Fibroblast of lung (primary cell): Measurements from ENCODE around the gene ZNF22. TPM values are rescaled to one million over a fixed set of nuclear protein-coding genes. Genes with fewer than 3 reads are reported as not detected.

ENCODE experiments used
- DNase-seq, 2 donors: peaks; one replicate each; pipeline versions ENCODE4 v3.0.0 to v3.0.0-alpha.2; 2010; ENCODE audit warnings: low read depth in 2 of 2
- H2AFZ ChIP-seq: 2 replicates; pipeline ENCODE4 v1.5.1; 2012; ENCODE audit warnings: low read length, control low read depth, inconsistent platforms
- H3K27ac ChIP-seq: 2 replicates; pipeline ENCODE4 v1.5.1; 2011; ENCODE audit warnings: low read length, control low read depth; ENCODE audit not compliant: insufficient read depth
- H3K27me3 ChIP-seq: 2 replicates; pipeline ENCODE4 v1.5.1; 2011; ENCODE audit warnings: mild to moderate bottlenecking, low read length; ENCODE audit not compliant: control insufficient read depth, insufficient read depth
- H3K36me3 ChIP-seq: 2 replicates; pipeline ENCODE4 v1.5.1; 2011; ENCODE audit warnings: low read length; ENCODE audit not compliant: control insufficient read depth, insufficient read depth
- H3K4me1 ChIP-seq: 2 replicates; pipeline ENCODE4 v1.5.1; 2011; ENCODE audit warnings: low read length; ENCODE audit not compliant: control insufficient read depth, insufficient read depth; ENCODE audit errors: extremely low read depth
- H3K4me2 ChIP-seq: 2 replicates; pipeline ENCODE4 v1.5.1; 2011; ENCODE audit warnings: low read length, control low read depth; ENCODE audit not compliant: insufficient read depth; ENCODE audit errors: extremely low read depth
- H3K4me3 ChIP-seq, 4 experiments: fragments of 200-600 bp in 1 of 4; sonication (generic) in 1 of 4; replicated peaks in 1 of 4; 2 replicates each; pipeline ENCODE4 v1.5.1; 2011 to 2016; ENCODE audit warnings: low read length in 4 of 4, low read depth in 3 of 4, mild to moderate bottlenecking in 3 of 4, control low read depth in 2 of 4, inconsistent platforms in 1 of 4, mixed read lengths in 1 of 4; ENCODE audit not compliant: insufficient read depth in 1 of 4; ENCODE audit errors: control extremely low read depth in 1 of 4
- H3K79me2 ChIP-seq: 2 replicates; pipeline ENCODE4 v1.5.1; 2012; ENCODE audit warnings: mild to moderate bottlenecking, low read length, inconsistent platforms; ENCODE audit not compliant: control insufficient read depth, insufficient read depth
- H3K9ac ChIP-seq: 2 replicates; pipeline ENCODE4 v1.5.1; 2011; ENCODE audit warnings: mild to moderate bottlenecking, low read length, control low read depth; ENCODE audit not compliant: insufficient read depth
- H3K9me3 ChIP-seq: 2 replicates; pipeline ENCODE4 v1.5.1; 2012; ENCODE audit warnings: low read depth, low read length; ENCODE audit not compliant: control insufficient read depth, insufficient read depth
- H4K20me1 ChIP-seq: 2 replicates; pipeline ENCODE4 v1.5.1; 2011; ENCODE audit warnings: low read length; ENCODE audit not compliant: control insufficient read depth, insufficient read depth; ENCODE audit errors: extremely low read depth
- EZH2 ChIP-seq: IDR thresholded peaks from 2 replicates; pipeline ENCODE4 v1.5.1; 2012; ENCODE audit warnings: low read length, control low read depth, mild to moderate bottlenecking; ENCODE audit errors: missing control alignments
- polyA plus RNA-seq, 2 donors: library from polyadenylated mRNA; depleted of rRNA in 1 of 2; stranded (reverse) in 1 of 2; unstranded in 1 of 2; fragments of >200 nt; gene quantifications; 2 replicates each; pipeline ENCODE4 v1.2.1, GENCODE V29; 2011 to 2012; ENCODE audit warnings: missing spikeins in 1 of 2
- total RNA-seq: library from RNA; depleted of rRNA; stranded (reverse); fragments of >200 nt; gene quantifications from 2 replicates; pipeline ENCODE4 v1.2.1, GENCODE V29; 2014
- TF ChIP-seq, protein P1 (sequence below), 2 donors: IDR thresholded peaks in 1 of 2; conservative IDR thresholded peaks in 1 of 2; 1 replicate in 1 of 2; 2 replicates in 1 of 2; pipeline ENCODE4 v1.5.1; 2011 to 2012; ENCODE audit warnings: low read length in 2 of 2, control low read depth in 1 of 2, inconsistent platforms in 1 of 2, low read depth in 1 of 2, mild to moderate bottlenecking in 1 of 2

Gene ZNF22
- total and polyA plus RNA-seq, 2 donors (not counting 1 experiment from before 2014, with no cell fraction given): 16.0 to 23.0 TPM

DNA sequence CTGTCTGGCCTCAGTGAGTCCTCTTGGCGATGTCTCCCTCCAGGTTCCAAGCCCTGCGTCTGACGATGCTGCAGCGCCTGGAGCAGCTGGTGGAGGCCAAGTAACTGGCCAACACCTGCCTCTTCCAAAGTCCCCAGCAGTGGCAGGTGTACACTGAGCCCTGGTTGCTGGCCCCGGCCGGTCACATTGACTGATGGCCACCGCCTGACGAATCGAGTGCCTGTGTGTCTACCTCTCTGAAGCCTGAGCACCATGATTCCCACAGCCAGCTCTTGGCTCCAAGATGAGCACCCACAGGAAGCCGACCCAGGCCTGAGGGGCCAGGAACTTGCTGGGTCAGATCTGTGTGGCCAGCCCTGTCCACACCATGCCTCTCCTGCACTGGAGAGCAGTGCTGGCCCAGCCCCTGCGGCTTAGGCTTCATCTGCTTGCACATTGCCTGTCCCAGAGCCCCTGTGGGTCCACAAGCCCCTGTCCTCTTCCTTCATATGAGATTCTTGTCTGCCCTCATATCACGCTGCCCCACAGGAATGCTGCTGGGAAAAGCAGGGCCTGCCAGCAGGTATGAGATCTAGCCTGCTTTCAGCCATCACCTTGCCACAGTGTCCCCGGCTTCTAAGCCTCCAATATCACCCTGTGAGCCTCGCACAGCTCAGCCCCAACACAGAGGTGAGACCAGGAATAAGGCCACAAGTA, 7.3 kb upstream of the ZNF22 start:
- TF ChIP-seq, protein P1, sequence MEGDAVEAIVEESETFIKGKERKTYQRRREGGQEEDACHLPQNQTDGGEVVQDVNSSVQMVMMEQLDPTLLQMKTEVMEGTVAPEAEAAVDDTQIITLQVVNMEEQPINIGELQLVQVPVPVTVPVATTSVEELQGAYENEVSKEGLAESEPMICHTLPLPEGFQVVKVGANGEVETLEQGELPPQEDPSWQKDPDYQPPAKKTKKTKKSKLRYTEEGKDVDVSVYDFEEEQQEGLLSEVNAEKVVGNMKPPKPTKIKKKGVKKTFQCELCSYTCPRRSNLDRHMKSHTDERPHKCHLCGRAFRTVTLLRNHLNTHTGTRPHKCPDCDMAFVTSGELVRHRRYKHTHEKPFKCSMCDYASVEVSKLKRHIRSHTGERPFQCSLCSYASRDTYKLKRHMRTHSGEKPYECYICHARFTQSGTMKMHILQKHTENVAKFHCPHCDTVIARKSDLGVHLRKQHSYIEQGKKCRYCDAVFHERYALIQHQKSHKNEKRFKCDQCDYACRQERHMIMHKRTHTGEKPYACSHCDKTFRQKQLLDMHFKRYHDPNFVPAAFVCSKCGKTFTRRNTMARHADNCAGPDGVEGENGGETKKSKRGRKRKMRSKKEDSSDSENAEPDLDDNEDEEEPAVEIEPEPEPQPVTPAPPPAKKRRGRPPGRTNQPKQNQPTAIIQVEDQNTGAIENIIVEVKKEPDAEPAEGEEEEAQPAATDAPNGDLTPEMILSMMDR (conservative IDR thresholded peaks at IDR 0.05 in 1 of 2, IDR thresholded peaks at IDR 0.05 in 1 of 2; ENCODE audit: low read depth in 1 of 2, low read length in 2 of 2): no peak
- TF ChIP-seq EZH2: no peak
- Histone ChIP-seq H2AFZ (no peak overlapping the region), H3K27me3 (no peaks in the 10 kb centered on the region), H3K9ac (no peak overlapping the region), H3K4me3 (no peak overlapping the region), H3K27ac (peak overlapping the region; percentile 3), H3K79me2 (no peaks in the 10 kb centered on the region), H3K9me3 (no peaks in the 10 kb centered on the region), H3K36me3 (no peaks in the 10 kb centered on the region), H3K4me1 (peaks cover 24% of the 10 kb centered on the region), H3K4me2 (no peak overlapping the region), H4K20me1 (no peaks in the 10 kb centered on the region)
- DNase-seq: no peak

DNA sequence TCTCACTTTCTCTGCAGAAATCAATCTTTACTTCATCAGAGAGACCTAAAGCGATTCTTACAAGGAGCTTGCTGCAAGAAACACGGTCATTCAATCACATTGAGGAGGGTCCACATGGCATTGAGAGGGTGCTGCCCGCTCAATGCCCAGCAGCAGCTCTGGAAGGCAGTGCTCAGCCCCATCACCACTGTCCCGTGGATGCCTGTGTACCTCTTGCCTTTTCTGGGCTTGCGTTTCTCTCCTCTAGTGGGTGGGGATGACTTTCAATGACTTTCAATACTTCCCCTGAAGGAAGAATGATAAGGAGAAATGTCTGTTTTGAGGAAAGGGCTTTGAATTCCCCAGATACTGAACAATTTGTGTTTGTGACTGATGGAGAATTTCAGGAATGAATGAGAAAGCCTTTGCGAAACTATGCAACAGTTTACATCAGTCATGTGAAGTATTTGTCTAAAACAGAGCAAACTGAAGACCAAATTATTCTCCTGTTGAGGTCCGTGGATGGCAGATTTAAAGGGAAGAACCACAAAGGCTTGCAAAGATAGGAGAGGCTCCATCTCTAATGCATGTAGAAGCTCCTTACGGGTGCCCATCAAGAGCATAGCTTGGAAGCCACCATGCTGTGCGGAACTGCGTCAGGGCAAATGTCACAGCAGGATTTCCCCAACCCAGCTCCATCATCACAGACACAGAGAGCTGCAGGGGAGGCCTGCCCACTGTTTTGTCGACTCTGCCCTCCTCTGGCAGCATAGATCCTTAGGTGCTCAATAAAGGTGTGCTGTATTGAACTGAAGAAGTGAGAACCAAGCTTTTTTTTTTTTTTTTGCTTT, 6.6 kb upstream of the ZNF22 start:
- H3K9ac ChIP-seq: no peak overlapping the region
- no peaks in the 10 kb centered on the region for H3K9me3 ChIP-seq
- H3K4me3 ChIP-seq: no peak overlapping the region
- no peaks in the 10 kb centered on the region for H3K36me3 ChIP-seq
- no peak overlapping the region for H2AFZ ChIP-seq
- H3K79me2 ChIP-seq: no peaks in the 10 kb centered on the region
- peak overlapping the region; percentile 3 for H3K27ac ChIP-seq
- H3K27me3 ChIP-seq: no peaks in the 10 kb centered on the region
- TF ChIP-seq, protein P1 (conservative IDR thresholded peaks at IDR 0.05 in 1 of 2, IDR thresholded peaks at IDR 0.05 in 1 of 2; ENCODE audit: low read depth in 1 of 2, low read length in 2 of 2): no peak
- TF ChIP-seq EZH2: no peak
- H3K4me2 ChIP-seq: no peak overlapping the region
- peak; percentile 61 to 66 for DNase-seq
- H3K4me1 ChIP-seq: peaks cover 24% of the 10 kb centered on the region
- H4K20me1 ChIP-seq: no peaks in the 10 kb centered on the region

DNA sequence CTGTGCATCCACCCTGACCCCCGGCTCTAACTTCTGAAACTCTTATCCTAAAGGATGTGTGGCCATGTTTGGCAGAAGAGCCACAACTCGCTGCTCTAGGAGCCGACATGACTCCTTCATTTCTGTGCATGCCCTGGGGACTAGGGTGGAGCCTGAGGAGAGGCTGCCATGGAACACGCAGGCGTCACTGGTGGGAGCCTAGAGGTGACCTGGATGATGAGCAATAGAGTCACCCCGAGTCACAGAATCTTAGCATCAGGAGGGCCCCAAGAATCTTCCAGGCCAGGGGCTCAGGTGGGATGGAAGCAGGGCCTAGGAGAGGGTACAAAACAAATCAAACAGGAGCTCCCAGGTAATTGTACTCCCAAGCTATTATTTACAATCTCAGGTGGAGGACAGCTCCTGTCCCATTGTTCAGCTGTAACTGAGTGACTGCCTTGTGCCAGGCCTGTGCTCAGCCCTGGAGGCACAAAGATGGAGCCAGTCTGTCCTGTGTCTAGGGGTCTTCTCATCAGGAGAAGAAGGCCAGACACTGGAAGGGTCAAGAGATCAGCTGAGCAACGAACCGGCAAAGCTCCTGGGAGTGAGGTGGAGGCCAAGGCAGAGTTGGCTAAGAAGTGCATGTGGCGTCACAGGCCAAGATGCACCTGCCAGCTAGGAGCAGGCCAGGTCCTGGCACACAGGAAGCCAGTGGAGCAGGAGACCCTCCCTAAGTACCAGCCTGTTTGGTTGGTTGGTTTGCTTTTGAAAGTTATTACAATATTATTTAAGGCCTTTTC, 5.8 kb upstream of the ZNF22 start:
- Histone ChIP-seq H3K9me3 (no peaks in the 10 kb centered on the region), H3K4me1 (peaks cover 24% of the 10 kb centered on the region), H3K79me2 (no peaks in the 10 kb centered on the region), H4K20me1 (no peaks in the 10 kb centered on the region), H3K9ac (no peak overlapping the region), H3K4me2 (no peak overlapping the region), H3K4me3 (no peak overlapping the region), H2AFZ (no peak overlapping the region), H3K36me3 (no peaks in the 10 kb centered on the region), H3K27me3 (no peaks in the 10 kb centered on the region), H3K27ac (no peak overlapping the region)
- no peak for DNase-seq
- TF ChIP-seq, protein P1 (conservative IDR thresholded peaks at IDR 0.05 in 1 of 2, IDR thresholded peaks at IDR 0.05 in 1 of 2; ENCODE audit: low read depth in 1 of 2, low read length in 2 of 2): no peak
- TF ChIP-seq EZH2: no peak
